Neural progenitor cell (in vitro differentiated cells): ENCODE data around the gene PREX1. TPM values are rescaled to one million over a fixed set of nuclear protein-coding genes. Genes with fewer than 3 reads are reported as not detected.

ENCODE experiments used
- DNase-seq: peaks from one replicate; pipeline ENCODE4 v3.0.0-alpha.2; 2016; ENCODE audit warnings: low spot score
- H2AFZ ChIP-seq: fragments of 200-600 bp; sonication (generic); replicated peaks from 2 replicates; pipeline ENCODE4 v1.6.1; 2016; ENCODE audit warnings: antibody characterized with exemption
- H3F3A ChIP-seq: fragments of 200-600 bp; sonication (generic); 2 replicates; pipeline ENCODE4 v1.6.1; 2016; ENCODE audit warnings: antibody characterized with exemption, low read depth
- H3K27ac ChIP-seq: fragments of 200-600 bp; sonication (generic); 2 replicates; pipeline ENCODE4 v1.5.1; 2016; ENCODE audit warnings: mild to moderate bottlenecking
- H3K27me3 ChIP-seq: fragments of 200-600 bp; sonication (generic); 2 replicates; pipeline ENCODE4 v1.6.1; 2016; ENCODE audit warnings: mild to moderate bottlenecking, moderate library complexity
- H3K36me3 ChIP-seq: fragments of 200-600 bp; sonication (generic); 2 replicates; pipeline ENCODE4 v1.5.1; 2016
- H3K4me1 ChIP-seq: fragments of 200-600 bp; sonication (generic); 2 replicates; pipeline ENCODE4 v1.6.1; 2016; ENCODE audit warnings: mixed run types
- H3K4me2 ChIP-seq: fragments of 200-600 bp; sonication (generic); 2 replicates; pipeline ENCODE4 v1.6.1; 2016
- H3K4me3 ChIP-seq: fragments of 200-600 bp; sonication (generic); 2 replicates; pipeline ENCODE4 v1.5.1; 2016
- H3K79me2 ChIP-seq: fragments of 200-600 bp; sonication (generic); 2 replicates; pipeline ENCODE4 v1.6.1; 2016; ENCODE audit warnings: low read depth
- H3K9ac ChIP-seq: fragments of 200-600 bp; sonication (generic); 2 replicates; pipeline ENCODE4 v1.6.1; 2016
- H3K9me3 ChIP-seq: fragments of 200-600 bp; sonication (generic); 2 replicates; pipeline ENCODE4 v1.5.1; 2016; ENCODE audit warnings: low read depth
- H4K20me1 ChIP-seq: fragments of 200-600 bp; sonication (generic); 2 replicates; pipeline ENCODE4 v1.6.1; 2016; ENCODE audit warnings: low read depth
- H3K27ac Mint-ChIP-seq: 3 replicates; pipeline ENCODE4 v1.8.0; 2021; ENCODE audit warnings: mixed read lengths
- H3K27me3 Mint-ChIP-seq: 2 replicates; pipeline ENCODE4 v1.8.0; 2022; ENCODE audit warnings: low read depth, mild to moderate bottlenecking, inconsistent platforms, moderate library complexity, mixed read lengths; ENCODE audit not compliant: insufficient read depth
- H3K36me3 Mint-ChIP-seq: 3 replicates; pipeline ENCODE4 v1.8.0; 2021; ENCODE audit warnings: mixed read lengths
- H3K4me1 Mint-ChIP-seq: 3 replicates; pipeline ENCODE4 v1.8.0; 2021; ENCODE audit warnings: mixed read lengths
- H3K4me3 Mint-ChIP-seq: 3 replicates; pipeline ENCODE4 v1.8.0; 2021; ENCODE audit warnings: mild to moderate bottlenecking, moderate library complexity, mixed read lengths
- H3K9me3 Mint-ChIP-seq: 3 replicates; pipeline ENCODE4 v1.8.0; 2020; ENCODE audit warnings: mixed read lengths
- CTCF ChIP-seq: fragments of 200-600 bp; sonication (generic); IDR thresholded peaks from 2 replicates; pipeline ENCODE4 v1.5.1; 2017; ENCODE audit warnings: antibody characterized with exemption, mild to moderate bottlenecking
- EZH2 ChIP-seq: fragments of 200-600 bp; sonication (generic); IDR thresholded peaks from 2 replicates; pipeline ENCODE4 v1.6.1; 2017; ENCODE audit warnings: antibody characterized with exemption, mild to moderate bottlenecking, moderate library complexity
- EZH2phosphoT487 ChIP-seq: fragments of 200-600 bp; sonication (generic); IDR thresholded peaks from 2 replicates; pipeline ENCODE4 v1.6.1; 2017; ENCODE audit warnings: antibody characterized with exemption
- total RNA-seq: library from RNA; depleted of rRNA; stranded (reverse); fragments of >200 nt; gene quantifications from 2 replicates; pipeline ENCODE4 v1.2.3, GENCODE V29; 2015; ENCODE audit warnings: low replicate concordance

PREX1 gene
- total RNA-seq, 1 donor from 2014 or later = 4.5 TPM

GRCh38 chr20:48635791-48636267 lies 192.0 kb downstream of the PREX1 start:
- TF ChIP-seq EZH2 (no peak), EZH2phosphoT487 (no peak), CTCF (peak; percentile 92)
- Mint-ChIP-seq H3K36me3 (peaks cover 46% of the 10 kb centered on the region), H3K27ac (no peak overlapping the region), H3K4me3 (no peak overlapping the region), H3K27me3 (peaks cover 3% of the 10 kb centered on the region), H3K4me1 (no peaks in the 10 kb centered on the region), H3K9me3 (no peaks in the 10 kb centered on the region)
- DNase-seq = peak; percentile 83
- Histone ChIP-seq H3K4me3 (no peak overlapping the region), H3K36me3 (no peaks in the 10 kb centered on the region), H3K4me1 (no peaks in the 10 kb centered on the region), H3K27me3 (no peaks in the 10 kb centered on the region), H2AFZ (no peak overlapping the region), H3K4me2 (no peak overlapping the region), H3K9me3 (no peaks in the 10 kb centered on the region), H3F3A (no peaks in the 10 kb centered on the region), H3K9ac (no peak overlapping the region), H3K79me2 (no peaks in the 10 kb centered on the region), H3K27ac (no peak overlapping the region), H4K20me1 (no peaks in the 10 kb centered on the region)

- Histone ChIP-seq H3K27ac (no peak overlapping the region), H3K4me2 (no peak overlapping the region), H3K9ac (no peak overlapping the region), H3K36me3 (no peaks in the 10 kb centered on the region), H3K79me2 (no peaks in the 10 kb centered on the region), H4K20me1 (no peaks in the 10 kb centered on the region), H3K9me3 (no peaks in the 10 kb centered on the region), H3K4me3 (no peak overlapping the region), H3K4me1 (no peaks in the 10 kb centered on the region), H3F3A (no peaks in the 10 kb centered on the region), H3K27me3 (no peaks in the 10 kb centered on the region), H2AFZ (no peak overlapping the region)
- TF ChIP-seq CTCF (no peak), EZH2 (no peak), EZH2phosphoT487 (no peak)
- no peaks in the 10 kb centered on the region for H3K4me1 Mint-ChIP-seq
- no peak overlapping the region for H3K4me3 Mint-ChIP-seq
- no peak overlapping the region for H3K27ac Mint-ChIP-seq
- peaks cover 42% of the 10 kb centered on the region for H3K36me3 Mint-ChIP-seq
- H3K9me3 Mint-ChIP-seq = no peaks in the 10 kb centered on the region
- peaks cover 3% of the 10 kb centered on the region for H3K27me3 Mint-ChIP-seq
- no peak for DNase-seq
These were observed 192.4 kb downstream of the PREX1 start for GRCh38 chr20:48635361-48635760.

GRCh38 chr20:48634641-48635040 lies 193.2 kb downstream of the PREX1 start:
- no peak for DNase-seq
- H3K4me1 Mint-ChIP-seq = no peaks in the 10 kb centered on the region
- H3F3A ChIP-seq = no peaks in the 10 kb centered on the region
- no peaks in the 10 kb centered on the region for H3K27me3 ChIP-seq
- H3K4me1 ChIP-seq = no peaks in the 10 kb centered on the region
- no peak overlapping the region for H3K27ac ChIP-seq
- no peaks in the 10 kb centered on the region for H3K9me3 Mint-ChIP-seq
- H3K36me3 ChIP-seq = no peaks in the 10 kb centered on the region
- H2AFZ ChIP-seq = no peak overlapping the region
- H3K9me3 ChIP-seq = no peaks in the 10 kb centered on the region
- H3K9ac ChIP-seq = no peak overlapping the region
- no peaks in the 10 kb centered on the region for H4K20me1 ChIP-seq
- peaks cover 37% of the 10 kb centered on the region for H3K36me3 Mint-ChIP-seq
- H3K79me2 ChIP-seq = no peaks in the 10 kb centered on the region
- no peaks in the 10 kb centered on the region for H3K27me3 Mint-ChIP-seq
- no peak overlapping the region for H3K27ac Mint-ChIP-seq
- no peak for TF ChIP-seq CTCF
- no peak for TF ChIP-seq EZH2
- TF ChIP-seq EZH2phosphoT487 = no peak
- H3K4me2 ChIP-seq = no peak overlapping the region
- H3K4me3 Mint-ChIP-seq = no peak overlapping the region
- H3K4me3 ChIP-seq = no peak overlapping the region
